ENCODE results near the gene ICAM2. TPM values are rescaled to one million over a fixed set of nuclear protein-coding genes. Genes with fewer than 3 reads are reported as not detected.

The ICAM2 gene
- total RNA-seq, 4 donors from 2014 or later = 2.1 to 25.6 (median 9.7) TPM

GRCh38 chr17:63973247-63973646, 47.2 kb downstream of the ICAM2 start:
- Histone ChIP-seq H3K4me3 (no peak overlapping the region), H3K36me3 (no peaks in the 10 kb centered on the region), H3K9me3 (no peaks in the 10 kb centered on the region), H3K27me3 (no peaks in the 10 kb centered on the region), H3K27ac (no peak overlapping the region), H3K4me1 (no peaks in the 10 kb centered on the region)
- DNase-seq = no peak
- TF ChIP-seq POLR2A (IDR thresholded peaks at IDR 0.05) = no peak

- H3K27me3 ChIP-seq = no peaks in the 10 kb centered on the region
- no peak within 1 kb of the TSS for H3K27ac ChIP-seq
- no peaks in the 10 kb centered on the region for H3K4me1 ChIP-seq
- no peak within 1 kb of the TSS for H3K4me3 ChIP-seq
- TF ChIP-seq POLR2A (IDR thresholded peaks at IDR 0.05) = no peak
- no peak for TF ChIP-seq CTCF (IDR thresholded peaks at IDR 0.05)
- no peak for DNase-seq
- no peaks in the 10 kb centered on the region for H3K9me3 ChIP-seq
- no peaks in the 10 kb centered on the region for H3K36me3 ChIP-seq
Observed at GRCh38 chr17:63972796-63973195, 47.6 kb downstream of the ICAM2 start, which contains the start of gene SCN4A. SCN4A (minus strand) TSS chr17:63972918; CDS start chr17:63972841, 77 bp downstream.

- no peak for TF ChIP-seq POLR2A (IDR thresholded peaks at IDR 0.05)
- TF ChIP-seq CTCF (IDR thresholded peaks at IDR 0.05) = no peak
- DNase-seq = no peak
- H3K36me3 ChIP-seq = no peaks in the 10 kb centered on the region
- H3K4me3 ChIP-seq = no peak overlapping the region
- no peaks in the 10 kb centered on the region for H3K9me3 ChIP-seq
- no peaks in the 10 kb centered on the region for H3K4me1 ChIP-seq
- H3K27ac ChIP-seq = no peak overlapping the region
- no peaks in the 10 kb centered on the region for H3K27me3 ChIP-seq
Observed at GRCh38 chr17:63969278-63969677, 51.2 kb downstream of the ICAM2 start.

GRCh38 chr17:63967953-63968352, 52.5 kb downstream of the ICAM2 start:
- no peak for TF ChIP-seq POLR2A (IDR thresholded peaks at IDR 0.05)
- no peak for TF ChIP-seq CTCF (IDR thresholded peaks at IDR 0.05)
- no peaks in the 10 kb centered on the region for H3K4me1 ChIP-seq
- H3K36me3 ChIP-seq = no peaks in the 10 kb centered on the region
- H3K9me3 ChIP-seq = no peaks in the 10 kb centered on the region
- no peaks in the 10 kb centered on the region for H3K27me3 ChIP-seq
- H3K4me3 ChIP-seq = no peak overlapping the region
- no peak overlapping the region for H3K27ac ChIP-seq
- DNase-seq = no peak

DNA sequence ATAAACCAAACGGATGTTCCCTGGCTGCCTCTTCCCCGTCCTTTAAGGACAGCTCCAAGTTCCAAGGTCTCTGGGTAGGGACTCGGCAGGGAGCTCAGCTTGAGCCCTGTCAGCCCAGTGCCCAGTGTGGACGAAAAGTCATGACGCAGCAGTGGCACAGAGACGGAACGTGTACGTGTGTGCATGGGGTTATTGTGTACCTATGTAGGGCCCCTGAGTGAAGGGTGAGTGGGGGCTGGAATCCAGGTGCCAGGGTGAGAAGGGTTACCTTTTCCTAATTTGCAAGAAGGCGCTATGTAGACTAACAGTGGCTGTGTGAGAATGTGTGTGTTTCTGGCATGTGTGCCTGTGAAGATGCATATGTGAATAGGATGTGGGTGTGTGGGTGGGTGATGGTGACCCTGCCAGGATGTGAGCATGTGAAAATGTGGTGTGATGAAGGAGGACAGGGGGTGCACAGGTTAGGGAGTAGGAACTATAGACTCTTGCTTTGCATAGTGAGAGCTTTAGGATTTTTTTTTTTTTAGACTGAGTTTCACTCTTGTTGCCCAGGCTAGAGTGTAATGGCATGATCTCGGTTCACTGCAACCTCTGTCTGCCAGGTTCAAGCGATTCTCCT, 53.7 kb downstream of the ICAM2 start:
- DNase-seq = no peak
- Histone ChIP-seq H3K27ac (no peak overlapping the region), H3K4me3 (no peak overlapping the region)

More for the DNA sequence above, 53.7 kb downstream of the ICAM2 start:
- Histone ChIP-seq H3K36me3 (no peaks in the 10 kb centered on the region), H3K9me3 (no peaks in the 10 kb centered on the region), H3K4me1 (peaks cover 0 to 3% (median 0%) of the 10 kb centered on the region in 4 donors), H3K27me3 (no peaks in the 10 kb centered on the region)
- TF ChIP-seq CTCF (IDR thresholded peaks at IDR 0.05) (no peak), POLR2A (IDR thresholded peaks at IDR 0.05) (no peak)

All from Peyer's patch (tissue), 4 donors.